ENCODE results near the gene SAA1.
"Not testable (repeated sequence)": the region's sequence is repeated elsewhere in the genome, so short reads cannot be mapped to it uniquely, and the experiment has no call there.

The SAA1 gene

GRCh38 chr11:18239655-18240054, 26.4 kb upstream of the SAA1 start:
- TF ChIP-seq POLR2AphosphoS5 (IDR thresholded peaks at IDR 0.05; ENCODE audit: low read depth, low read length): no peak
- no peak for TF ChIP-seq TAF1 (IDR thresholded peaks at IDR 0.05; ENCODE audit: borderline replicate concordance, low read depth, low read length)
- no peak for TF ChIP-seq POLR2A (IDR thresholded peaks at IDR 0.05; ENCODE audit: low read depth, low read length)
- FAIRE-seq (no peak), DNase-seq (ENCODE audit: insufficient read length) (no peak)

DNA sequence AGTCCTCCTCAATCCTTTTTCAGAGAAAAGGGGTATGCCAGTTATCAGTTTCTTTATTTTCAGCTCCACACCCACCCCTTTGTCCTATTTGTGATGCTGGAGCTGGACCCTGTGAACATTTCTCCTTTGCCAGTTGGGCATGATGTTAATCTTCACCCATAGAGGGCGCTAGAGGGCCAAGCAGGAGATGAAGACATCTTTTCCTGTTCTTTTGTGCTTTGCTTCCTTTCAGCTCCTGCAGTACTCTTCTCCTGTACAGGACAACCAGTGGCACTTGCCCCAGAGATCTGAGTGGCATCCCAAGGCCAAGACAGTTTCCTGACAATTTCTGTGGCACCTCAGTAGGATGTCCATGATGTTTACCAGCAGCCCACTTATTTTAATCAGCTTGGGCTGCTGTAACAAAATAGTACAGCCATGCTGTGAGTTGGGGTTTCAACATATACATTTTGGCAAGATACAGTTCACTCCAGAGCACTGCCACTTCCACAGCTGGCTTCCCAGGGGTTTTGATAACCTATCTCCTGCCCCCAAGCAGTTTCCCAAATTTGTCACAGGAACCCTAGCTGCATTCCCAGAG, 22.2 kb upstream of the SAA1 start:
- no peak for TF ChIP-seq POLR2A (IDR thresholded peaks at IDR 0.05; ENCODE audit: low read depth, low read length)
- no peak for TF ChIP-seq POLR2AphosphoS5 (IDR thresholded peaks at IDR 0.05; ENCODE audit: low read depth, low read length)
- no peak for TF ChIP-seq TAF1 (IDR thresholded peaks at IDR 0.05; ENCODE audit: borderline replicate concordance, low read depth, low read length)
- no peak for DNase-seq (ENCODE audit: insufficient read length)
- peak; percentile 85 for FAIRE-seq

GRCh38 chr11:18245396-18245795, 20.7 kb upstream of the SAA1 start:
- TF ChIP-seq TAF1 (IDR thresholded peaks at IDR 0.05; ENCODE audit: borderline replicate concordance, low read depth, low read length) (no peak), POLR2A (IDR thresholded peaks at IDR 0.05; ENCODE audit: low read depth, low read length) (no peak), POLR2AphosphoS5 (IDR thresholded peaks at IDR 0.05; ENCODE audit: low read depth, low read length) (no peak)
- no peak for FAIRE-seq
- DNase-seq (ENCODE audit: insufficient read length): no peak

- peak; percentile 97 for FAIRE-seq
- DNase-seq (ENCODE audit: insufficient read length): not testable (repeated sequence)
Measured at GRCh38 chr11:18246379-18247190, 19.5 kb upstream of the SAA1 start.

- FAIRE-seq; DNase-seq (ENCODE audit: insufficient read length): not testable (repeated sequence)
Measured at GRCh38 chr11:18247191-18247581, 18.9 kb upstream of the SAA1 start.

- DNase-seq (ENCODE audit: insufficient read length) (no peak), FAIRE-seq (no peak)
- TF ChIP-seq POLR2AphosphoS5 (IDR thresholded peaks at IDR 0.05; ENCODE audit: low read depth, low read length) (no peak), POLR2A (IDR thresholded peaks at IDR 0.05; ENCODE audit: low read depth, low read length) (no peak), TAF1 (IDR thresholded peaks at IDR 0.05; ENCODE audit: borderline replicate concordance, low read depth, low read length) (no peak)
Measured at GRCh38 chr11:18248561-18248960, 17.5 kb upstream of the SAA1 start, which contains the start of gene SAA2. SAA2 (minus strand) TSS chr11:18248668; CDS start chr11:18248011, 657 bp downstream.

- FAIRE-seq (no peak), DNase-seq (ENCODE audit: insufficient read length) (no peak)
- no peak for TF ChIP-seq POLR2AphosphoS5 (IDR thresholded peaks at IDR 0.05; ENCODE audit: low read depth, low read length)
- TF ChIP-seq TAF1 (IDR thresholded peaks at IDR 0.05; ENCODE audit: borderline replicate concordance, low read depth, low read length): no peak
- TF ChIP-seq POLR2A (IDR thresholded peaks at IDR 0.05; ENCODE audit: low read depth, low read length): no peak
Measured at GRCh38 chr11:18253233-18253632, 12.8 kb upstream of the SAA1 start.

DNA sequence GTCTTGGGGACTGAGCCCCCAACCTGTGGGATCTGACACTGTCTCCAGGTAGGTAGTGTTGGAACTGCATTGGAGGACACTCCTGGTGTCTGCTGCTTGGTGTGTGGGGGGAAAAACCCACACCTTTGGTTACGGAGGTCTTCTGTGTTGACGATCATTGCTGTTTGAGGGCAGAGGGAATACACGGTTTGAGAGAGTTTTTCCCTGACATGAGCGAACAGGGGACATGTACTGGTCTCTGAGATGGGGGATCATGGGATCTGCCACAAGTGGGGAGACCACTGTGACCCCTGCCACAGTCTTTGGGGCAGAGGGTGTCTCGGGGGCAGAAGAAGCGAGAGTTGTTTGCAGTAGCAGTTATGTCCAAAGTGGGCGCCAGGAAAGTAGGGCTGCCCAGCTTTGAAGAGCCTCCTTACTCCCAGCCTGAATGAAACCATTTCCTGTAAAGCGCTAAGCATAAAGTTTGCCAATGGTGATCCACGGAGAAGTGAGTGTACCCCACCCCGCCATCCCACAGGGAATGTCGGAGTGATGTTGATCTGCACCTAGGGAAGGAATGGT, 12.2 kb upstream of the SAA1 start:
- TF ChIP-seq POLR2A (IDR thresholded peaks at IDR 0.05; ENCODE audit: low read depth, low read length): no peak
- TF ChIP-seq POLR2AphosphoS5 (IDR thresholded peaks at IDR 0.05; ENCODE audit: low read depth, low read length): no peak
- TF ChIP-seq TAF1 (IDR thresholded peaks at IDR 0.05; ENCODE audit: borderline replicate concordance, low read depth, low read length): no peak

DNA sequence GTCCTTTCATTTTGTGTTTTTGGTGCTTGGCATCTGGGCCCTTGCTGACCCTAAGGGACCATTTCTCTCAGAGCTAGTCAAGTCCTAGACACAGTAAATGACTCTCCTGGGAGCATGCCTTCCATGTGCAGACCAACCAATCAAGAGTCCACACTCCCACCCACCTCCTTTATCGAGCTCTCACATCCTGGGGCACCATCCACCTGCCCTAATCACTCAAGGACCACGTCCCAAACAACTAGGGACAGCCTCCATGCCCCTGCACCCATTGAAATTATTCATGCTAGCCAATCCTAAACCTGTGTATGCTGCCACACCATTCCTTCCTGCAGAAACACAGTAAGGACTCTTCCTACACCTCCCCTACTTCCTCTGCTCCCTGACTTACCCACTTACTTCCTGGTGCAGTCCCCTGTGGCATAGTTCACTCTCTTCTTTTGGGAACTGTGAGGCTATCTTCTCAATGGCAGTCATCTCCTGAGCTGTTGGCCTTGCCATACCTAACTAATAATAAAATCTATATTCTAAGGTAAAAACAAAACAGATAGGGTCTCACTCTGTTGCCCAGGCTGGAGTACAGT, 11.2 kb upstream of the SAA1 start:
- FAIRE-seq (no peak), DNase-seq (ENCODE audit: insufficient read length) (no peak)
- TF ChIP-seq POLR2A (IDR thresholded peaks at IDR 0.05; ENCODE audit: low read depth, low read length) (no peak), TAF1 (IDR thresholded peaks at IDR 0.05; ENCODE audit: borderline replicate concordance, low read depth, low read length) (no peak), POLR2AphosphoS5 (IDR thresholded peaks at IDR 0.05; ENCODE audit: low read depth, low read length) (no peak)

More for the DNA sequence above, 12.2 kb upstream of the SAA1 start:
- DNase-seq (ENCODE audit: insufficient read length) (no peak), FAIRE-seq (no peak)

DNA sequence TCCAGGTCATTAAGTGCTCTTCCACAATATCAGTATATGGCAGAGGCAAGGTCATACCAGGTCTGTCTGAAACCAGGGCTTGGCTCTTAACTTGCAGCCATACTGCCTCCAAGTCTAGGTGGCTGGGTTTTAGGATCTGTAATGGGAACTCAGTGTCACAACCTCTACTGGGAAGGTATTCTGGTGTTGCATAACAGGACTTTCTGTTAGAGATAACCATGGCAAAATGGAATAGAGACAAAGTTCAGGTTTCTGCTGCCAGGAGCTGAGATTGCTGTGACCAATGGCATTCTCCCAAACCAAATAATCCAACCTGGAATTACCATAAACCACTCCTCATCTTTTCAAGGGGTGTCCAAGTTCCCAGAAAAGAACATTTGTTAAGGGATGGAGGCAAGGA, 6.8 kb upstream of the SAA1 start:
- TF ChIP-seq TAF1 (IDR thresholded peaks at IDR 0.05; ENCODE audit: borderline replicate concordance, low read depth, low read length) (no peak), POLR2A (IDR thresholded peaks at IDR 0.05; ENCODE audit: low read depth, low read length) (no peak), POLR2AphosphoS5 (IDR thresholded peaks at IDR 0.05; ENCODE audit: low read depth, low read length) (no peak)
- no peak for DNase-seq (ENCODE audit: insufficient read length)
- FAIRE-seq: no peak

- DNase-seq (ENCODE audit: insufficient read length) (no peak), FAIRE-seq (no peak)
- TF ChIP-seq POLR2AphosphoS5 (IDR thresholded peaks at IDR 0.05; ENCODE audit: low read depth, low read length): no peak
- TF ChIP-seq TAF1 (IDR thresholded peaks at IDR 0.05; ENCODE audit: borderline replicate concordance, low read depth, low read length): no peak
- TF ChIP-seq POLR2A (IDR thresholded peaks at IDR 0.05; ENCODE audit: low read depth, low read length): no peak
Measured at GRCh38 chr11:18261721-18262120, 4.3 kb upstream of the SAA1 start.

DNA sequence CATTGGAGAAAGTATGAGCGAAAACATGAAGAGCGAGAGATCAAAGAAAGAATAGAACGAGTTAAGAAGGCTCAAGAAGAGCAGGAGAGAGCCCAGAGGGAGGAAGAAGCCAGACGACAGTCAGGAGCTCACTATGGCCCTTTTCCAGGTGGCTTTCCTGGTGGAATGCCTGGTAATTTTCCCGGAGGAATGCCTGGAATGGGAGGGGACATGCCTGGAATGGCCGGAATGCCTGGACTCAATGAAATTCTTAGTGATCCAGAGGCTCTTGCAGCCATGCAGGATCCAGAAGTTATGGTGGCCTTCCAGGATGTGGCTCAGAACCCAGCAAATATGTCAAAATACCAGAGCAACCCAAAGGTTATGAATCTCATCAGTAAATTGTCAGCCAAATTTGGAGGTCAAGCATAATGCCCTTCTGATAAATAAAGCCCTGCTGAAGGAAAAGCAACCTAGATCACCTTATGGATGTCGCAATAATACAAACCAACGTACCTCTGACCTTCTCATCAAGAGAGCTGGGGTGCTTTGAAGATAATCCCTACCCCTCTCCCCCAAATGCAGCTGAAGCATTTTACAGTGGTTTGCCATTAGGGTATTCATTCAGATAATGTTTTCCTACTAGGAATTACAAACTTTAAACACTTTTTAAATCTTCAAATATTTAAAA, 3.2 kb upstream of the SAA1 start:
- FAIRE-seq; DNase-seq (ENCODE audit: insufficient read length): not testable (repeated sequence)

Measured in GM12892 (cell line).